GM18517 (cell line): ENCODE data around the gene BRCA1.
A peak's percentile ranks its signal among the peaks of the same experiment; 100 is the strongest.
"Not testable (repeated sequence)": the region's sequence is repeated elsewhere in the genome, so short reads cannot be mapped to it uniquely, and the experiment has no call there.

ENCODE experiments used
- ATAC-seq: cut with Tn5 transposase; IDR thresholded peaks from one replicate; pipeline ENCODE4 v1.9.1; 2021; ENCODE audit warnings: mild to moderate bottlenecking, moderate library complexity; ENCODE audit not compliant: unreplicated experiment

The BRCA1 gene

GRCh38 chr17:43125133-43125966 is at the start of gene BRCA1:
BRCA1 (minus strand) TSS chr17:43125364; CDS start chr17:43124096, 1,268 bp downstream.
- peak; percentile 97 for ATAC-seq

DNA sequence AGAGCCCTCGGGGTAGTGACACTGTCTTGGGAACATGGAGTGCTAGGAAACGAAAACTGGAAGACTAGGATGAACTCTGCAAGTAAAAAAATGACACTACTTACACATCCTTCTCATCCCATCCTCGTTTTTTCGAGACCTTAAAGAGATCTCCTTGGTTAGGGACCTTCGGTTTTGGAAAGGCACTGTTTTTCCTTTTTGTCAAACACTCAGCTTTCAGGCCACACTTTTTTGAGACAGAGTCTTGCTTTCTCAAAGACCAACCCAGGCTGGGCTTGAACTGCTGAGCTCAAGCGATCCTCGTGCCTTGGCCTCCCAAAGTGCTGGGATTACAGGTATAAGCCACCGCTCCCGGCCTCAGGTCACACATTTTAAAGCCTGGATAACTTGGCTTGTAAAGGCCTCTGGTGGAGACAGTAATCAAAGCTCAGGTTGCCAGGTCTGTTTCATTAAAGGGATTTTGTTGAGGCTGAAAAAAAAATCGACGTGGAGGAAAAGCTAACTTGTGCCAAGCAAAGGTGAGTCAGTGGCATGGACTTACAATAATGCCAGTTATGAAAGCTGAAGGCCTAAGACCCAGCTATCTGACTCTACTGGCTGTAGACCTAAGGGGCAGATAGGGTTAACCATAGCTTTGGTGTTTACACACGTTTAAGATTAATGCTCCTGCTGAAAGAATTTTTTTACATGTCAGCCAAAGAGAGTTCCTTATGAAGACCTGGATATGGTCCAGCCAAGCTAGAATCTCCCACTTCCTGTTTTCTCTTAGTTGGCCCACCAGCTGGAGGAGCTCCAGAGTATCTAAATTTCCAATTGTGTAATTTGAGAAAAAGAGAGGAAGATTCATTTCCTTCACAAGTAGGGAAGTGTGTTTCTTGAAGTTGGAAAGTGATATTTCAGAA is 46.7 kb upstream of the BRCA1 start:
- no peak for ATAC-seq

DNA sequence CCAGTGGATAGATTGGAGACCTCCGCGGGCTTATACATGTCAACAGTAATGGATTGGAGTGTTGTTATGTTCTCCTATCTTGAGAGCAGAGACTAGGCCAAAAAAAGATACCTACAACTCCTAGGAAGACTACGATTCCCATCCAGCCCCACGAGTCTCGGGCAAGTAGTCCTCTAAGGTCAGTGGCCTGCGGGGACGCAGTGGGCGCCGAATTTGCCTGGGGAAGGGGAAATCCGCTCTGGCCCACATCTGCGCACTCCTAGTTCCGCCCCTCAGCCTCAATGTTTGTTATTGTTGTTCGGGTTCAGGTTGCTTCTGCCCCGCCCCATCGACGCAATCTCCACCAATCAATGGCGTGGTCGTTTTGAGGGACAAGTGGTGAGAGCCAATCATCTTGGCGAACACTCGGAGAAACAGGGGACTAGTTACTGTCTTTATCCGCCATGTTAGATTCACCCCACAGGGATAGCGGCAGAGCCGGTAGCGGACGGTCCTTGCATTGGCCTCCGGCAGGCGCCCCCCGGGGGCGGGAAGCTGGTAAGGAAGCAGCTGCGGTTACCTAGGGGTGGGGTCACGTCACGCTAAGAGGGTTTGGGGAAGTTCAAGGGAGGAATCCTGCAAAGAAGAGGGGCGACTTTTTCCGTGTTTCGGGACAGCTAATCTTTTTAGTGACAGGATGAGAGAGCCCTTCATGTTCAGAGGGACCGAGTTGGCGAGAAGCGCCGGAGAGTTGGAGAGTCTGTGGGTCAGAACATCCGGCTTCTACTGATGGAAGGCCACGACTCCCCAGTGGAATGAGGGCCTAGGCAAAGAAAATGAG is 45.8 kb upstream of the BRCA1 start, which contains the start of gene NBR1:
NBR1 (plus strand) TSS at position 449 of the 820 bp plus-strand sequence. CDS start 4,586 bp downstream, outside the sequence.
- peak; percentile 77 for ATAC-seq

GRCh38 chr17:43170140-43170765 is 45.1 kb upstream of the BRCA1 start:
- ATAC-seq = peak; percentile 62

DNA sequence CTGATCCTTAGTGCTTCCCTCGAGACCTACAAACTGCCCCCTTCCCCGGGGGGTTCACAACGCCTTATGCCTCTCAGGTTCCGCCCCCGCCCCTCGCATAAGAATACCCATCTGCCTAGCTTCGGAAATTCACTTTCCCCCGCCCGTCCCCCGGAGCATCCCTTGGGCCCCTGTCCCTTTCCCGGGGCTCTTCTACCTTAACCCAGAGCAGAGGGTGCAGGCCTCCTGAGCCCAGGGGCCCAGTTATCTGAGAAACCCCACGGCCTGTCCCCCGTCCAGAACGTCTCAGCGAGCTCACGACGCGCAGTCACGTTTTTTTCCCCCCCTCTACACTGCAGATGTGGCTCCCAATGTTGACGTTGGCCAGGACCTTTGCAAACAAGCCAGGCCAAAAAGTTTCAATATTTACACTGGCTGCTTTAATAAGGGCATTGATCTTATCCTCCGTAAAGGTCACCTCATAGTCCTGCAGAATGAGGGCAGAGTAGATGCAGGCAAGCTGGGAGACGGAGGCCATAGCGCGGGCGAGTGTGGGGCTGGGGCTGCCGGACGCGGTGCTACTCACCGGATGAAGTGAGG is 44.5 kb upstream of the BRCA1 start:
- ATAC-seq = peak; percentile 11

DNA sequence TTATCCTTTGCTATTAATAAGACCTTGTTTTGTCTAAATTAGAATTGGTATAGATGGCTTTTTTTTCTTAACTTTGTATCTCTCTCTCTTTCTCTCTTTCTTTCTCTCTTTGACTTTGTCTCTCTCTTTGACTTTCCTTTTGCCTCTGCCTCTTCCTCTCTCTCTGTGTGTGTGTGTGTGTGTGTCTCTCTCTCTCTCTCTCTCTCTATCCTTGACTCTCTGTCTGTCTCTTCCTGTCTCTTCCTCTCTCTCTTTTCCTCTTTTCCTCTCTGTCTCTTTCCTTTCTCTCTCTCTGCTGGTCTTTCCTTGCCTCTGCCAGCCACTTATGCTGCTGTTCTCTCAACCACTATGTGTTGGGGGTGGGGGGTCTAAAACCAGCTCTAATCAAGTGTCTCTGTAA is 40.8 kb upstream of the BRCA1 start:
- not testable (repeated sequence) for ATAC-seq

DNA sequence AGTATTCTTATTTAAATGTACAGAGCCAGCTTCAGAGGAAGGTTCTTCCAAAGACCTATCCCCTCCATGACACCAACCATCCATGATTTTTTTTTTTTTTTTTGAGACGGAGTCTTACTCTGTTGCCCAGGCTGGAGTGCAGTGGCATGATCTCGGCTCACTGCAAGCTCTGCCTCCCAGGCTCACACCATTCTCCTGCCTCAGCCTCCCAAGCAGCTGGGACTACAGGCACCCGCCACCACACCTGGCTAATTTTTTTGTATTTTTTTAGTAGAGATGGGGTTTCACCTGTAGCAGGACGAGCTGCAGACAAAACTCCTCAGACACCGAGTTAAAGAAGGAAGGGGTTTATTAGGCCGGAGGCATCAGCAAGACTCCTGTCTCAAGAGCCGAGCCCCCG is 34.8 kb upstream of the BRCA1 start:
- not testable (repeated sequence) for ATAC-seq

GRCh38 chr17:43159232-43159631 is 34.1 kb upstream of the BRCA1 start:
- not testable (repeated sequence) for ATAC-seq

- no peak for ATAC-seq
Measured at GRCh38 chr17:43155666-43156065, 30.5 kb upstream of the BRCA1 start.

DNA sequence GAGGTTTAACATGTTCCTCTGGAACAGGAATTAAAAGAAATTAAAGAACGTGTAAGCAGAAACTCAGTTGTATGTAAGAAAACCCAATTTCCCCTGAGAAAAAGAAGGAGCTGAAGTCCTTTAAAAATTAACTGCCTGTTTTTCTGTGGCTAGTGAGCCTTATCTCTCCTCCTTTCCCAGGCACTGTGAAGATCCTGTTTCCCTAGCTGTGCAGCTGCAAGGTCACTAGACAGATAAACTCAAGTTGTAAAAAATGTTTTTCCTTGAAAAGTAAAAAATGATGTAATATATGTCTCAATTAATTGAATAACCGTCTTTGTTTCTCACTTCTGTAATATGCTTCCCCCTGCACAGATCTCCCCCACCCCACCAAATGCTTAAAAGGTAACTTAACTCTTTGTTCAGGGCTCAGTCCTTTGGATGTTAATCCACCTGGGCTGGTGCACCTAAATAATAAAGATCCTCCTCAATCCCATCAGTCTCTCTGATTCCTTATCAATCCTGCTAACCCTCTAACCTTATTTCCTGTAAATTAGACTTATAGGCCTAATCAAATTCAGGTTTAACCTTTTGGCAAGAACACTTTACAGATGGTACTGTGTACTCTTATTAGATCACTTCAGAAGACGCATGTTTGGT is 28.2 kb upstream of the BRCA1 start:
- not testable (repeated sequence) for ATAC-seq

- no peak for ATAC-seq
Measured at GRCh38 chr17:43151880-43152456, 26.8 kb upstream of the BRCA1 start.

DNA sequence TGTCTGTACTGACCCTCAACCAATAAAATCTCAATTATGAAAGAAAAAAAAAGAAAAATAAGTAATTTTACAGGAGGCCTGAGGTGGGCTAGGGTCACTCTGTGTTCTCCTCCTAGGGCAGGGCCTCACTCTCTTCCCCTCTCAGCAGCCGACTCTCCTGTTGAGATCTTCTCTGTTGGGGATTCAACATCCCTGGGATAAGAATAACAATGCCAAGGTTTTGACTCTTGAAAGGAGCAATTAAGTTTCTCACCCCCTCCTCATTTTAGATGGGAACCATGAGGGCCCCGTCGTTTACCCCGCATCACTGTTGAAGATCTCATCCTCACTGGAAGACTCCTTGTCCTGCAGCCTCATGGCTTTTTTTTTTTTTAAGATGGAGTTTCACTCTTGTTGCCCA is 21.5 kb upstream of the BRCA1 start:
- ATAC-seq = no peak

DNA sequence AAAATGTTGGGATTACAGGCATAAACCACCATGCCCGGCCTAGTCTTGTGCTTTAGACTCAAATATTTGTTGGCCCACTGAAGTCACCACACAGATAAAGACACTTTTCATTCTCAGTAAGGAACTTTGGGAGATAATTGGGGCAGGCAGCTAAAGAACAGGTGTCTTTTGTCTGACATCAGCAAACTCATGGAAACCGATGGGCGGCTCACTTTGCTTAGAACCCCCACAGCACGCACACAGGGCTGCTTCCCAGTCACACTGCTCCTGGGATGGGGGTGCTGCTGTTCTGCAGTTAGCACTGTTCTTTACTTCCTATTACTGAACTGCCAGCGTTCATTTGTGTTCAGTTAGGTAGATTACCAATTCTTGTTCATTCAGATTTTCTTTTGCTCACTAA is 18.0 kb upstream of the BRCA1 start:
- no peak for ATAC-seq

DNA sequence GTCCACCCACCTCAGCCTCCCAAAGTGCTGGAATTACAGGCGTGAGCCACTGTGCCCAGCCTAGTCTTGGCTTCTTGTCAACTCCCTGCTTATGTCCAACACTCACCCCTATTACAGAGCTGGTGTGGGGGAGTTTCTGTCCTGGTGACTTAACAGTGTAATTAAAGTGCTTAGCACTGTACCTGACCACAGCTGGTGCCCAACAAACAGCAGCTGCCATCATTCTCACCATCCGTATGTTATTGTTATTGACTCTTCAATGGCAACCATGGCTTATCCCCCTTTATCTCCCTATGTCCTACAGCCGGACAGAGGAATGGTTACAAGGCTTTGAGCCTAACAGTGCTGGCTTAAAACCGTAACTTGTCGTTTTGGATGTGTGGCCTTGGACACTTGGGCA is 17.0 kb upstream of the BRCA1 start:
- ATAC-seq = no peak

GRCh38 chr17:43140396-43141332 is 15.5 kb upstream of the BRCA1 start:
- no peak for ATAC-seq

DNA sequence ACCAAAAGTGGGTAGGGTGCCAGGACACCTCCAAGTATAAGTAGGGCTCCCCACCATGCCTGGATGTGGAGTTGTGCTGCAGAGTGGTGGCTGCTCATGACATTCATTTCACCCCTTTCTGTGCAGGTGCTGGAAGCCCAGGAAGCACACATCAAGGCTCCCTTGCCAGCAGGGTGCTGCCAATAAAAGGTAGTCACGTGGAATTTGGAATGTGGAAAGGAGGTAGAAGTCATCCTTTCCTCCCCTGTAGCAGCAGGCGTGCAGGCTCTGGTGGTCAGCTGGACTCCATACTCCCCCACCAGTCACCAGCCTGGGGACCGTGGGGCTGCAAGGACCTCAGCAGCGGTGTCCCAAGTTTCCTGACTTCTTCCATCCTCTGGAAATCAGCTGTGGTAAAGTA is 13.4 kb upstream of the BRCA1 start:
- ATAC-seq = not testable (repeated sequence)

DNA sequence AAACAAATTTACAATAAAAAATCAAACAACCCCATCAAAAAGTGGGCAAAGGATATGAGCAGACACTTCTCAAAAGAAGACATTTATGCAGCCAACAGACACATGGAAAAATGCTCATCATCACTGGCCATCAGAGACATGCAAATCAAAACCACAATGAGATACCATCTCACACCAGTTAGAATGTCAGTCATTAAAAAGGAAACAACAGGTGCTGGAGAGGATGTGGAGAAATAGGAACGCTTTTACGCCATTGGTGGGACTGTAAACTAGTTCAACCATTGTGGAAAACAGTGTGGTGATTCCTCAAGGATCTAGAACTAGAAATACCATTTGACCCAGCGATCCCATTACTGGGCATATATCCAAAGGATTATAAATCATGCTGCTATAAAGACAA is 11.4 kb upstream of the BRCA1 start:
- ATAC-seq = not testable (repeated sequence)

- ATAC-seq = no peak
Measured at GRCh38 chr17:43135454-43135819, 10.3 kb upstream of the BRCA1 start.
